T-helper 1 cell (primary cell): ENCODE results near the gene FAM117B.

Source experiments
- DNase-seq, 5 donors: peaks; one replicate each; pipeline ENCODE4 v3.0.0-alpha.2; 2012 to 2020
- total RNA-seq, 4 donors: gene quantifications; one replicate each; lab custom pipeline; 2026; lab: John Stamatoyannopoulos, UW

FAM117B gene
- total RNA-seq = 40.0 to 56.4 (median 47.5) reads per million in 4 donors

DNA sequence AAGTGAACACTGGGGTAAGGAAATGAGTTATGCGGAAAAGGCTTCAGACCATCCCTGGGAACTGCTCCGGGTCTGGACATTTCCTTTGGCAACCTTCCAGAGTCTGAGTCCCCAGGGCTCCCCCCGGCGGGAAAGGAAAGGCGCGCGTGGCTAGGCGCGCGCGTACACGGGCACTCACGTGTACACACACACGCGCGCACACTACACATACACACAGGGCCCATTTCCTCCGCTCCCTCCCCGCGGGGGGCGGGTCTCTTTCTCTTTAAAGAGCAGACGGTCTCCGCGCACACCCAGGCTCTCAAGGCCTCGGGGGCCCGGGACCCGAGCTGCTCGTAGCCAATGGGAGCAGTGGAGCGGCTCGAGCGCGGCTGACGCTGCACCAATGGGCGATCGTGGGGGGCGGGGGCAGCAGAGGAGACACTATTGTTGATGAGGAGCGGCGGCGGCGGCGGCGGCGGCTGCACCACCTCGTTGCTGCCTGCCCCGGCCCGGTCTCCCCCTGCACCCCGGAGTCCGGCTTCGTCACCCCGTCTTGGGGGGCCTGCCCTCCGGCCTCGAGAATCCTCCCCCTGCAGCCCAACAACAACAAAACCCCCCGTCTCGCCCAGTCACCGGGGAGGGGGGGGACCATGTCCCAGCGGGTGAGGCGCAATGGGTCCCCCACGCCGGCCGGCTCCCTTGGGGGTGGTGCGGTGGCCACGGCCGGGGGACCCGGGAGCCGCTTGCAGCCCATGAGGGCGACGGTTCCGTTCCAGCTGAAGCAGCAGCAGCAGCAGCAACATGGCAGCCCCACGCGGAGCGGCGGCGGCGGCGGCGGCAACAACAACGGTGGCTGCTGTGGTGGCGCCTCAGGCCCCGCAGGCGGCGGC lies at the start of gene FAM117B:
FAM117B (plus strand) TSS at position 414 of the 872 bp plus-strand sequence; CDS start at position 633, 219 bp downstream.
- peak; percentile 96 to 98 (median 97) for DNase-seq

- DNase-seq = peak; percentile 26 to 67 (median 46)
Observed at GRCh38 chr2:202588647-202589581, 45.9 kb upstream of the FAM117B start.

- DNase-seq = no peak
Observed at GRCh38 chr2:202589582-202589949, 45.2 kb upstream of the FAM117B start.

DNA sequence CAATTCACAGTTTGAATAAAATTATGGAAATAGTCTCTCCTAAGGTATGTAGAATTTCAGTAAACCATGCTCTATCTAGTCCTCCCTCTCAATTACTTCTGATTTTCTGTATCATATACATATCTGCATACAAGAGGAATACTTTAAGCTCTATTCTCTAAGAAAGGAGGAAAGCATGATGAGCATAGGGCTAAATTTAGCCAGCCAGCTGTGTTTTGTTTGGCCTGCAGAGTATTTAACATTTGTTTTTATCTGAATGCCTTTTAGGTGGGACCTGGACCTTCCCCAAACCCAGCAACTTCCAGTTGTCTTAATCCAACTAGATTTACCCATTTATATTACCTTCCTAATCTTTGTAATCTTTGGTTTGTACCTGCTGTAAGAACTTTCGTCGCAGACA lies 42.2 kb upstream of the FAM117B start:
- no peak for DNase-seq

DNA sequence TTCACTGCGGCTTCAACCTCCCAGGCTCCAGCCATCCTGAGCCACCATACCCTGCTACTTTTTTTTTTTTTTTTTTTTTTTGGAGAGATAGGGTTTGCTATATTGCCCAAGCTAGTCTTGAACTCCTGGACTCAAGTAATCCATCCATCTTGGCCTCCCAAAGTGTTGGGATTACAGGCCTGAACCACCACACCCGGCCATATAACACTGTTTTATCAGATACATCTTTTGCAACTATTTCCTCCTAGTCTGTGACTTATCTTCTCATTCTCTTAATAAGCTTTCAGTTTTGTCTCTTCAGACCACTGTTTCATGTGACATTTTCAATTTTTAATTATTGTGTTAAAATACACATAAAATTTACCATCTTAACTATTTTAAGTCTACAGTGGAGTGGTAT lies 35.7 kb upstream of the FAM117B start:
- no peak for DNase-seq

DNA sequence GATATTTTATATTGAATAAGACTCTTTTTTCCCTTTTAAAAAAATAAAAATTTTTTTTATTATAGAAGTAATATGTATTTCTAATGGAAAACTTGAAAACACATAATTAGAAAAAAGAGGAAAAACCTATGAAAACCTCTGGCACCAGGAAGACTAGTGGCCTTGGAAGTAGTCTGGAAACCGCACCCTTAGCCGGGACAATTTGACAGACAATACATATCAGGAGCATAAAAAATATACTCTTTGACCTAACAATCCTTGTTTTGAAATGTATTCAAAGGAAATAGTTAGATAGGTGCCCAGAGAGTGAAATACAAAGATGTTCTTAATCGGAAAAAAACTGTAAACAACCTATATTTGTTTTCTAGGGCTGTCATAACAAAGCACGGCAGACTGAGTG lies 34.9 kb upstream of the FAM117B start:
- no peak for DNase-seq

DNA sequence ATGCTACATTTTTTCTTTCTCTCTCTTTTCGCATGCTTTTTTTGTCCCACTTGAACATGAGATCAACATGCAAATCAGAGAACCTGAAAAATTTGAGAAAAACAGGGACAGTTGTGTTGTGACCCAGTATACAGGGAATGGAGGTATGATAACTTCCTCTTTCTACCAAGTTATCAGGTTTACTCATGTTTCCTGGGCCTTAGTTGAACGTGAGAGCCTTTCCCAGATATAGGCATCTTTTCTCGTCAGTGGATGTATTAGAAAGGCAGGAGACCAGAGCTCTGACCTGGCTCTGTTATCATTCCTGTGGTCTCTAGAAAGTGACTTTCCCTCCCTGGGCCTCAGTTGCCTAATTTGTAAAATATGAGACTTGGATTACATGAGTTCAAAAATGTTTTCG lies 30.1 kb upstream of the FAM117B start:
- no peak for DNase-seq

GRCh38 chr2:202605174-202605573 lies 29.6 kb upstream of the FAM117B start:
- DNase-seq = no peak

DNA sequence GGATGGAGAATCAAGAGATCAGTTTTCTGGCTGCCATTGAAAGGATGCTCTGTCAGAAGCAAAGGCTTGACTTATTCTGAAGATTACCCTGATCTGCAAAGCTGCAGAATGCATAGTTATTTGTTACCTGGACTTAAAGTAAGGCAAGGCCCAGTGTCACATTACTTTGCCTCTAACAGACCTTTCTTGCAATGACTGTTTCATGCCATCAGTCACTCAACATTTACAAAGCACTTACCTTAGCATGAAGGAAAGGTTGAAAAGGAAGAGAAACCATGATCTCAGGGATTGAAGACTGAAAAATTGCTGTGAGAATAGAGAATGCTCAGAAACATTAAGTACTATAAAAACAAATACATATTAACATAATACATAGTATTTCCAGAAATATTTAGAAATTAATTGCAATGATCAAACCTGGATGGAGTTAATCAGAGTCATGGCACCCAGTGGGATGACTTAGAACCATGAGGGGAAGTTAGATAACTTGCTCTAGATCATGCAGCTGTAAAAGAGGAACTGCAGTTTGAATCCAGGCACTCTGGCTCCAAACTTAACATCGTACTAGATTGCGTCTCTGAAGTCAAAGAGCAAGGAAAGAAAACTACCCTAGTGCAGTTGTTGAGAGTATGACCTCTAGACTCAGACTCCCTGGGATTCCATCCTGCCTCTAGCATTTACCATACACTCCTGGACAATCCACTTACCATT lies 26.5 kb upstream of the FAM117B start:
- no peak for DNase-seq

- DNase-seq = peak in 1 of 5 donors; percentile 11
Observed at GRCh38 chr2:202609381-202610145, 25.2 kb upstream of the FAM117B start.

DNA sequence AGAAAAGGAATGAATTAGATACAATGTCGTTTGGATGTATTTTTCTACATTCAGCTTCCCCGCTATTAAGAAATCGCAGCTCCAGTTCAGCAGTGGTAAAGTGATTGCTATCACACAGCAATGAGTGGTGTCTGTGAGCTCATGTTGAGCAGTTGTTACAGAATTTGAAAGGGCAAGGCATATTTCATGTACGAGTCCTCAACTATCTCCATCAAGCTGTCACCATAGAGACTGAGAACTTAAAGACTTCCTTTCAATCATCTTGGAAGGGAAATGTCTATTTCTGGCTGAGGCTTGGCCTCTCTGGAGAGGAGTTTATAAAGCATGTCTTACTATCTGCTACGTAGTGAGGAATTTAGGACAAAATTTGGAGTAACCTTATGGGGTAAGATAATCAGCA lies 24.4 kb upstream of the FAM117B start:
- no peak for DNase-seq

DNA sequence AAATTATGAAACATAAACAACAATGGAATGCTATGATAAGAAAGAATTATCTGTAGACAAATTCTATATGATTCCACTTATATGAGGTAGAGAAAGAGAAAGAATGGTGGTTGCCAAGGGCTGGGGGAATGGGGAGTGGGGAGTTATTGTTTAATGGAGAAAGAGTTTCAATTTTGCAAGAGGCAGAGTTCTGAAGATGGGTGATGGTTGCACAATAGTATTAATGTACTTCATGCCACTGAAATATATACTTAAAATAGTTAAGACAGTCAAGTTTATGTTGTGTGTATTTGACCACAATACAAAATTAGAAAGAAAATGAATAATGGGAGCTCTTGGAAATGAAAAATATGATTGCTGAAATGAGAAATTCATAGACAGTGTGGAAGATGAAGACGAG lies 22.6 kb upstream of the FAM117B start:
- no peak for DNase-seq

DNA sequence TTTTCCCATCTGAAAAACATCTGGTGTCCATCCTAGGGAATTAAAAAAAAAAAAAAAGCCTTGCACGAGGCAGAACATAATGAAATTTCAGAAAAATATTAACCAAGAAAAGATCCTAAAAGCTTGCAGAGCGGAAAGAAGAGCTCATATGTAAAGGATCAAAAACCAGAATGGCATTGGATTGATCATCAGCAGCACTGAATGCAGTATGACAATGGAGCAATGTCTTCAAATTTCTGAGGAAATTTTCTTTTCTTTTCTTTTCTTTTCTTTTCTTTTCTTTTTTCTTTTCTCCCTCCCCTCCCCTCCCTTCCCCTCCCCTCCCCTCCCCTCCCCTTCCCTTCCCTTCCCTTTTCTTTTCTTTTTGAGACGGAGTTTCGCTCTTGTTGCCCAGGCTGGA lies 21.3 kb upstream of the FAM117B start:
- no peak for DNase-seq

DNA sequence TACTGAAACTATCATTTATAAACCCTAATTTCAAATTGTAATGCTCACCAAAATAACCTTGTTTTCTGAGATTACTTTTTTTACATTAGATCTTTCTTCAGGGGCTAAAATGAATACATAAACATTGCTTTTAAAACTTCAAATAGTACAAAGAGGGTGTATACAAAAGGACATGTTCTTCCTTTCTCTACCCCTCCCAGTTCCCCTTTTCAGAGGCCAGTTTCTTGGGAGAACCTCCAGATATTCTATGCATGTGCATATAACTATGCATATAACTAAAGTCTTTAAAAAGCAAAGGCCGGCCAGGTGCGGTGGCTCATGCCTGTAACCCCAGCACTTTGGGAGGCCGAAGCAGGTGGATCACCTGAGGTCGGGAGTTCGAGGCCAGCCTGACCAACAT lies 10.6 kb upstream of the FAM117B start:
- DNase-seq = no peak

DNA sequence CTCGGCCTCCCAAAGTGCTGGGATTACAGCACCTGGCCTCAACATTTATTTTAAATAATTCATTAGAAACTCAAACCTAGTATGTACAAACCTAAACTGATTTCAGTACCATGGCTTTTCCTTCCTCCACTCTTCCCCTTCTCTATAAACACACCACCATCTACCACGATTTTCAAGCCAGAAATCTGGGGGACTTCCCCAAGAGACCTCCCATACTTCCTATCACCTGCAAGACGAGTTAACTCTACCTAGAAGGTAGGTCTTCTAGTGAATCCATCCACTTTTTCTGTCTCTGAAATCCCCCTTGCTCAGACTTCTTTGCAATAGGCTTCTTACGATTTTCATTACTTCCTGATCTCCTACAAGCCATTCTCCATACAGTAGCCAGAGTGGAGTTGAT lies 7.7 kb upstream of the FAM117B start:
- DNase-seq = no peak

DNA sequence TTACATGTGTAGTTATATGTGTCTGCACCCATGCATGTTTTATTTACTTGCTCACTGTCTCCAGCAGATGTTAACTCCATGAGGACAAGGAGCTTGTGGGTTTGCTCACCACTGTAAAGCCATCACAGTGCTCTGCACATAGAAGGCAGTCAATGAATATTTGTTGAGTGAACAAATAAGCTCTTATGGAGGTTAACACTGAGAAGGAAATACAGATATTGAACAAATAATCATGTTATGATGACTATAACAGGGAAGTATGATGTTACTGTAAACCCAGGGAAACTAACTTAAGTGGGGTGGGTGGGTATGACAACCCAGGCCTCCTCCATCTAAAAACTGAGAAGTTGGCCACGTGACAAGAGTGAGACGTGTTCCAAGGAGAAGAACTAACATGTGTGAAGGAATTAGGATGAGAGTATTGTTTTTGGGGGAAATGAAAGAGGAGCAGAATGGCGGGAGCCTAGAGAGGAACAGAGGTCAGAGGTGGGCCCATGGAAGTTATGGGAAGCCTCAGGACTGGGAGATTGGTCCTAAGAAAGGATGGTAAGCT lies 6.0 kb upstream of the FAM117B start:
- no peak for DNase-seq

DNA sequence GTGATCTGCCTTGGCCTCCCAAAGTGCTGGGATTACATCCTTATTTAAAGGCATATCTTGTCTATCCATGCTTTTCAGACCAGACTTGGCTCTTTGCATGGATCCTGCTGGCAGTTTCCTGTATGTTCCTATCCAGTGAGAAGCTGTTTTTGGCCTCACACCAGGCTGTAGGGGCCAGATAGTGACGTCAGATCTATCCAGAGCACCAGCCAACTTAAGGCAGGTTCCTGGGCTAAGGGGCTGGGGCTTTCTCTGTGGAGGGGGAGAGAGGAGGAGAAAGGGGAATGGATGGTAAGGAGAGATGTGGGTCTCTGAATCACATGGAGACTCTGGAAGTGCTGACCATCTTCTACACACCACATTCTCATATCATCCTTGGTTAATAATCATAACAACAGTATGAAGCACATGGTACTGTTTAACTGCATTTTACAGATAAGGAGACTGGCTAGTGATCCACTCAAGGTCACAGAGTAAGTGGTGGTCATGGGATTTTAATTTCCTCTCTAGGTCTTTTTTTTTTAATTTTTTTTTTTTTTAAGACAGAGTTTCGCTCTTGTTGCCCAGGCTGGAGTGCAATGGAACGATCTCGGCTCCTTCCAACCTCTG lies 2.0 kb upstream of the FAM117B start:
- DNase-seq = no peak

DNA sequence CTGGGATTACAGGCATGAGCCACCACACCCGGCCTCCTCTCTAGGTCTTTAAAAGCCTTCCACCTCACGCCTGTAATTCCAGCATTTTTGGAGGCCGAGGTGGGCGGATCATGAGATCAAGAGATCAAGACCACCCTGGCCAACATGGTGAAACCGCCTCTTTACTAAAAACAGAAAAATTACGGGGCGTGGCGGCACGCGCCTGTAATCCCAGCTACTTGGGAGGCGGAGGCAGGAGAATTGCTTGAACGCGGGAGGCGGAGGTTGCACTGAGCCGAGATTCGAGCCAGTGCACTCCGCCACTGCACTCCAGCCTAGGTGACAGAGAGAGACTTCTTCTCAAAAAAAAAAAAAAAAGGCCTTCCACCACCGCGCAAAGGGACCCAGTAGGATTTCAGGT lies 1.3 kb upstream of the FAM117B start:
- DNase-seq = no peak

- DNase-seq = peak; percentile 78 to 88 (median 80)
Observed at GRCh38 chr2:202635428-202636212, 851 bp downstream of the FAM117B start.

DNA sequence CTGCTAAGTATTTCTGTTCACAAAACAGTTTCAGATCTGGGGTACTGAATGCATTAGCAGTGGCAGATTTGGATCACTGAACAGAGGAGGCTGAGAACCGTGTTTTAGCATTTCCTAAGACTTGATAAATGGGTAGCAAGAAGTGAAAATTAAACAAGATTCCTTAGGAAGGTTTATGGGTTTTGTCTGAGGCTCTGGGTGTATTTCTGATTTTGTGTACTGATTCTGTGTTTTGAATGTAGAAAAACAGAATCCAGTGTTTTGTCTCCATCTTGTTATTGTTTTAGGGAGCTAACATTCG lies 1.4 kb downstream of the FAM117B start:
- DNase-seq = no peak

DNA sequence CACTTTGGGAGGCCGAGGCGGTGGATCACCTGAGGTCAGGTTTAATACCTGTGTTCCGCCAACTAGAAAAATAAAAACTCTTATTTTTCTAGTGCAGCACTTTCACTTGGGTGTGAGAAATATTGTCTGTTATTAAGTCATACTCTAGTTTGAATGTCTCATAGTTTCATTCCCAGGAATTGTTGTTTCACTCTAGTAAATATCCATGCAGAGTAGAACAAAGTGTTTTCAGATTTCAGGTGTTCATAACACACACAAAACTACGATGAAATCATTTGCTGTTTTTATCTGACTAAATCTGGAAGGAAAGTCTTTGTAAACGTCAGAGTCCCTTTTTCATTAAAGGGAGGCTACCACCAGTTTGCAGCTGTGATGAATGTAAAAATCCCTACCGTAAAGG lies 4.0 kb downstream of the FAM117B start:
- DNase-seq = no peak
